IMR-90 (cell line): ENCODE data around the gene CEP78. TPM values are rescaled to one million over a fixed set of nuclear protein-coding genes. Genes with fewer than 3 reads are reported as not detected.

Experiments used
- ATAC-seq: fragments of 200-7000 bp; cut with Tn5 transposase; 2 replicates; pipeline ENCODE4 v1.9.1; 2020; ENCODE audit warnings: low read depth, mild to moderate bottlenecking, moderate library complexity
- BruUV-seq: library from RNA; stranded (reverse); fragments of 400-500 nt; replicated peaks from 2 replicates; lab custom pipeline; 2021; lab: Mats Ljungman, UMichigan
- CTCF ChIA-PET: fragments of 300-600 bp; formaldehyde crosslinking; extraction: SDS; loops from one replicate; lab custom pipeline; 2021; ENCODE audit warnings: antibody characterized with exemption; lab: Yijun Ruan, JAX
- POLR2A ChIA-PET: fragments of 300-600 bp; sonication (Branson Sonifier 250); formaldehyde crosslinking; loops from one replicate; lab custom pipeline; 2022; ENCODE audit warnings: antibody characterized with exemption; ENCODE audit not compliant: unreplicated experiment; lab: Charles Lee
- DNase-seq: peaks from one replicate; pipeline ENCODE4 v3.0.0; 2013
- H2AFZ ChIP-seq: replicated peaks from 2 replicates; pipeline ENCODE3; 2013; ENCODE audit warnings: low read length, mild to moderate bottlenecking; ENCODE audit not compliant: poor library complexity
- H2AK5ac ChIP-seq: 2 replicates; pipeline ENCODE4 v1.6.1; 2013; ENCODE audit warnings: low read depth, low read length, inconsistent platforms
- H2AK9ac ChIP-seq: replicated peaks from 2 replicates; pipeline ENCODE3; 2013; ENCODE audit warnings: mild to moderate bottlenecking, low read depth, low read length, moderate library complexity; ENCODE audit not compliant: poor library complexity
- H2BK120ac ChIP-seq: 2 replicates; pipeline ENCODE4 v1.6.1; 2013; ENCODE audit warnings: low read depth, low read length, inconsistent platforms
- H2BK15ac ChIP-seq: 3 replicates; pipeline ENCODE4 v1.6.1; 2013; ENCODE audit warnings: low read depth, low read length, inconsistent platforms
- H2BK20ac ChIP-seq: 2 replicates; pipeline ENCODE4 v1.6.1; 2013; ENCODE audit warnings: low read depth, mild to moderate bottlenecking, inconsistent platforms, low read length, moderate library complexity
- H2BK5ac ChIP-seq: 2 replicates; pipeline ENCODE4 v1.6.1; 2013; ENCODE audit warnings: mild to moderate bottlenecking, low read depth, low read length, inconsistent platforms; ENCODE audit not compliant: poor library complexity, severe bottlenecking
- H3K14ac ChIP-seq: replicated peaks from 2 replicates; pipeline ENCODE4 v1.6.1; 2013; ENCODE audit warnings: low read depth, low read length, inconsistent platforms
- H3K18ac ChIP-seq: 2 replicates; pipeline ENCODE4 v1.6.1; 2013; ENCODE audit warnings: low read depth, low read length, control low read depth
- H3K23ac ChIP-seq: 2 replicates; pipeline ENCODE4 v1.6.1; 2013; ENCODE audit warnings: low read depth, low read length, inconsistent platforms
- H3K27ac ChIP-seq: 2 replicates; pipeline ENCODE4 v1.5.1; 2013; ENCODE audit warnings: mild to moderate bottlenecking, control low read depth, low read length; ENCODE audit not compliant: insufficient read depth
- H3K27me3 ChIP-seq: 2 replicates; pipeline ENCODE4 v1.6.1; 2013; ENCODE audit warnings: low read length; ENCODE audit not compliant: control insufficient read depth, insufficient read depth
- H3K36me3 ChIP-seq: 2 replicates; pipeline ENCODE4 v1.6.1; 2013; ENCODE audit warnings: low read length, mixed read lengths; ENCODE audit not compliant: control insufficient read depth, insufficient read depth
- H3K4ac ChIP-seq: 2 replicates; pipeline ENCODE4 v1.6.1; 2013; ENCODE audit warnings: low read depth, low read length, inconsistent platforms
- H3K4me1 ChIP-seq: 2 replicates; pipeline ENCODE4 v1.6.1; 2013; ENCODE audit warnings: low read length, mixed read lengths; ENCODE audit not compliant: control insufficient read depth, insufficient read depth
- H3K4me2 ChIP-seq: 2 replicates; pipeline ENCODE4 v1.6.1; 2013; ENCODE audit warnings: low read depth, mild to moderate bottlenecking, control low read depth, low read length, moderate library complexity
- H3K4me3 ChIP-seq: 2 replicates; pipeline ENCODE4 v1.5.1; 2013; ENCODE audit warnings: low read depth, mild to moderate bottlenecking, control low read depth, low read length, moderate library complexity; ENCODE audit not compliant: insufficient read depth
- H3K56ac ChIP-seq: 2 replicates; pipeline ENCODE4 v1.6.1; 2013; ENCODE audit warnings: low read length, inconsistent platforms; ENCODE audit not compliant: insufficient read depth; ENCODE audit errors: extremely low read depth
- H3K79me1 ChIP-seq, 2 experiments: 2 replicates each; pipeline ENCODE4 v1.6.1; 2013; ENCODE audit warnings: low read length in 2 of 2, inconsistent platforms in 1 of 2, low read depth in 1 of 2
- H3K9ac ChIP-seq: 2 replicates; pipeline ENCODE4 v1.6.1; 2013; ENCODE audit warnings: low read depth, low read length, control low read depth
- H3K9me1 ChIP-seq: 2 replicates; pipeline ENCODE4 v1.6.1; 2013; ENCODE audit warnings: low read length, inconsistent platforms; ENCODE audit not compliant: insufficient read depth
- H3K9me3 ChIP-seq: 2 replicates; pipeline ENCODE4 v1.6.1; 2013; ENCODE audit warnings: low read length; ENCODE audit not compliant: control insufficient read depth, insufficient read depth
- H4K20me1 ChIP-seq: 2 replicates; pipeline ENCODE4 v1.6.1; 2013; ENCODE audit warnings: low read length, inconsistent platforms; ENCODE audit not compliant: insufficient read depth
- H4K5ac ChIP-seq: 2 replicates; pipeline ENCODE4 v1.6.1; 2013; ENCODE audit warnings: mild to moderate bottlenecking, low read depth, low read length, control low read depth
- H4K8ac ChIP-seq, 2 experiments: 2 replicates each; pipeline ENCODE4 v1.6.1; 2013; ENCODE audit warnings: low read depth in 2 of 2, low read length in 2 of 2, control low read depth in 1 of 2, inconsistent platforms in 1 of 2
- H4K91ac ChIP-seq: 2 replicates; pipeline ENCODE4 v1.6.1; 2013; ENCODE audit warnings: low read depth, low read length, inconsistent platforms; ENCODE audit not compliant: insufficient read depth
- BHLHE40 ChIP-seq: fragments of 150-350 bp; IDR thresholded peaks from 2 replicates; pipeline ENCODE4 v1.6.1; 2016; ENCODE audit warnings: mild to moderate bottlenecking, low read depth, low read length
- CEBPB ChIP-seq: IDR thresholded peaks from 2 replicates; pipeline ENCODE4 v1.6.1; 2012; ENCODE audit warnings: low read depth, low read length, improper control_type of control experiment
- CHD1 ChIP-seq: IDR thresholded peaks from 2 replicates; pipeline ENCODE4 v1.6.1; 2012; ENCODE audit warnings: low read depth, low read length, improper control_type of control experiment
- CTCF ChIP-seq: conservative IDR thresholded peaks from 2 replicates; pipeline ENCODE4 v1.5.1; 2012; ENCODE audit warnings: mild to moderate bottlenecking, low read depth, low read length, improper control_type of control experiment
- MXI1 ChIP-seq: IDR thresholded peaks from 2 replicates; pipeline ENCODE4 v1.6.1; 2012; ENCODE audit warnings: low read depth, mild to moderate bottlenecking, low read length, moderate library complexity, borderline replicate concordance
- NFE2L2 ChIP-seq: fragments of 150-350 bp; IDR thresholded peaks from 2 replicates; pipeline ENCODE4 v1.6.1; 2016; ENCODE audit warnings: low read depth, mild to moderate bottlenecking, low read length
- RCOR1 ChIP-seq: IDR thresholded peaks from 2 replicates; pipeline ENCODE4 v1.6.1; 2012; ENCODE audit warnings: mild to moderate bottlenecking, low read length, improper control_type of control experiment; ENCODE audit not compliant: insufficient replicate concordance
- RFX5 ChIP-seq: IDR thresholded peaks from 2 replicates; pipeline ENCODE4 v1.8.0; 2012; ENCODE audit warnings: low read depth, mild to moderate bottlenecking, low read length, moderate library complexity
- WGBS, 2 experiments: methylation state at CpG; one replicate each; pipeline versions ENCODE4 v1.1.5 to v1.1.7; 2013; ENCODE audit warnings: missing lambda C conversion rate in 2 of 2; ENCODE audit not compliant: insufficient read length in 1 of 2; ENCODE audit errors: extremely low coverage in 2 of 2; 5-methylcytosine and 5-hydroxymethylcytosine counted together
- dilution Hi-C: fragments of 300-500 bp; cut with HindIII; formaldehyde crosslinking; loops from one replicate; pipeline ENCODE4 v1.14.3; 2018; ENCODE audit warnings: low sequenced_read_pairs; ENCODE audit not compliant: unreplicated experiment
- in situ Hi-C: fragments of 300-500 bp; cut with MboI; formaldehyde crosslinking; loops from 3 replicates; pipeline ENCODE4 v1.14.3; 2019; ENCODE audit warnings: low sequenced_read_pairs, inconsistent platforms, mixed read lengths
- intact Hi-C: fragments of 100-400 bp; cut with micrococcal nuclease; formaldehyde crosslinking; loops from 2 replicates; pipeline ENCODE4 v1.10.0; 2022
- polyA plus RNA-seq, 3 experiments: library from polyadenylated mRNA; depleted of rRNA; stranded (reverse); fragments of >200 nt; gene quantifications; 2 replicates each; pipeline ENCODE4 v1.2.3, GENCODE V29; 2012; ENCODE audit warnings: low replicate concordance in 1 of 3
- total RNA-seq: library from RNA; depleted of rRNA; stranded (reverse); fragments of >200 nt; gene quantifications from 2 replicates; pipeline ENCODE4 v1.2.3, GENCODE V29; 2012
- TF ChIP-seq, protein P1 (sequence below): fragments of 150-350 bp; IDR thresholded peaks from 2 replicates; pipeline ENCODE4 v1.6.1; 2016; ENCODE audit warnings: low read depth, mild to moderate bottlenecking, low read length, moderate library complexity, borderline replicate concordance
- TF ChIP-seq, protein P2 (sequence below): fragments of 150-350 bp; IDR thresholded peaks from 2 replicates; pipeline ENCODE4 v1.6.1; 2017; ENCODE audit warnings: mild to moderate bottlenecking, antibody characterized with exemption, low read length, low read depth

The CEP78 gene
- total and polyA plus RNA-seq, 2 of the 4 experiments (the other 2 are of a cell fraction) = 9.2 to 18.3 TPM

DNA sequence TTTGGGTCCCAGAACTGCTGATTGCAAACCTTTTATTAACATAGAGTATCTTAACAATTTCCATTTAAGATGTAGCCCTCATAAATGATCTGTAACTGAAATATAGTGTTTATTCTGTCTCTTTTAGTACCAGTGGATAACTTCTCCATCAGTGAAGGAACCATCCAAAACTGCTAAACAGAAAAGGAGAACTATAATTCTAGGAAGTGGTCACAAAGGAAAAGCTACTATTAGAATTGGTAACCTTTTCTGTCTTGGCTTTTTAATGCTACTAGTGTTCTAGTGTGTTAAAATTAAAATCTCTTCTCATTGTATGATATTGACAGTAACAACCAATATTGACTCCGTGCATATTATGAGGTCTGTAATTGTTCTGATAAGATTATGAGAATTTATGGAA is 12.8 kb downstream of the CEP78 start:
- WGBS, 2 experiments = no CpG with 5 or more reads among the region's 1 CpG
- DNase-seq (no peak), ATAC-seq (no peak)
- Histone ChIP-seq H3K9me3 (no peaks in the 10 kb centered on the region), H3K9me1 (no peaks in the 10 kb centered on the region; the same call in 1 of the 2 replicates), H3K18ac (no peak overlapping the region), H3K4ac (no peak overlapping the region), H3K56ac (no peak overlapping the region), H4K8ac (no peak overlapping the region), H2BK20ac (no peak overlapping the region), H3K9ac (no peak overlapping the region), H3K14ac (no peak overlapping the region), H3K36me3 (no peaks in the 10 kb centered on the region), H3K79me1 (no peaks in the 10 kb centered on the region), H2BK15ac (no peak overlapping the region), H2BK120ac (no peak overlapping the region), H4K5ac (no peak overlapping the region), H2AK5ac (no peak overlapping the region), H2AFZ (no peak overlapping the region), H2AK9ac (no peak overlapping the region), H3K4me2 (no peak overlapping the region), H3K27me3 (no peaks in the 10 kb centered on the region), H3K4me1 (no peaks in the 10 kb centered on the region), H3K27ac (no peak overlapping the region), H4K20me1 (no peaks in the 10 kb centered on the region), H3K4me3 (no peak overlapping the region), H3K23ac (no peak overlapping the region), H4K91ac (no peak overlapping the region), H2BK5ac (no peak overlapping the region)
- CTCF ChIA-PET = no interaction called here
- in situ Hi-C loops (no loop called here), dilution Hi-C loops (no loop called here), intact Hi-C loops (no loop called here)
- TF ChIP-seq RCOR1 (no peak), CEBPB (no peak), RFX5 (no peak), BHLHE40 (no peak), MXI1 (no peak), CHD1 (no peak), CTCF (no peak), NFE2L2 (no peak)
- TF ChIP-seq, protein P1, sequence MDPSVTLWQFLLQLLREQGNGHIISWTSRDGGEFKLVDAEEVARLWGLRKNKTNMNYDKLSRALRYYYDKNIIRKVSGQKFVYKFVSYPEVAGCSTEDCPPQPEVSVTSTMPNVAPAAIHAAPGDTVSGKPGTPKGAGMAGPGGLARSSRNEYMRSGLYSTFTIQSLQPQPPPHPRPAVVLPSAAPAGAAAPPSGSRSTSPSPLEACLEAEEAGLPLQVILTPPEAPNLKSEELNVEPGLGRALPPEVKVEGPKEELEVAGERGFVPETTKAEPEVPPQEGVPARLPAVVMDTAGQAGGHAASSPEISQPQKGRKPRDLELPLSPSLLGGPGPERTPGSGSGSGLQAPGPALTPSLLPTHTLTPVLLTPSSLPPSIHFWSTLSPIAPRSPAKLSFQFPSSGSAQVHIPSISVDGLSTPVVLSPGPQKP = no peak
- TF ChIP-seq, protein P2, sequence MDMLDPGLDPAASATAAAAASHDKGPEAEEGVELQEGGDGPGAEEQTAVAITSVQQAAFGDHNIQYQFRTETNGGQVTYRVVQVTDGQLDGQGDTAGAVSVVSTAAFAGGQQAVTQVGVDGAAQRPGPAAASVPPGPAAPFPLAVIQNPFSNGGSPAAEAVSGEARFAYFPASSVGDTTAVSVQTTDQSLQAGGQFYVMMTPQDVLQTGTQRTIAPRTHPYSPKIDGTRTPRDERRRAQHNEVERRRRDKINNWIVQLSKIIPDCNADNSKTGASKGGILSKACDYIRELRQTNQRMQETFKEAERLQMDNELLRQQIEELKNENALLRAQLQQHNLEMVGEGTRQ = no peak
- POLR2A ChIA-PET = no interaction called here
- BruUV-seq = no TSS peak
